Hematopoietic multipotent progenitor cell treated with erythropoietin and hydrocortisone succinate and interleukin-3 and kit ligand, for 4 days (in vitro differentiated cells): ENCODE data around the gene C2orf74.
"Not testable (repeated sequence)": the region's sequence is repeated elsewhere in the genome, so short reads cannot be mapped to it uniquely, and the experiment has no call there.

Experiments
- DNase-seq: peaks from one replicate; pipeline ENCODE4 v3.0.0-alpha.2; 2015

The C2orf74 gene

GRCh38 chr2:61161888-61162287 lies at the start of gene C2orf74:
TSS of gene C2orf74 (plus strand) at chr2:61162188. CDS start at chr2:61162515, 327 bp downstream.
- no peak for DNase-seq

GRCh38 chr2:61114147-61114546 lies 47.8 kb upstream of the C2orf74 start:
- no peak for DNase-seq

- DNase-seq = no peak
Measured at GRCh38 chr2:61116302-61116701, 45.7 kb upstream of the C2orf74 start.

- DNase-seq = no peak
Measured at GRCh38 chr2:61117534-61117933, 44.5 kb upstream of the C2orf74 start.

GRCh38 chr2:61125123-61125710 lies 36.8 kb upstream of the C2orf74 start:
- DNase-seq = no peak

- DNase-seq = no peak
Measured at GRCh38 chr2:61125798-61126197, 36.2 kb upstream of the C2orf74 start.

- not testable (repeated sequence) for DNase-seq
Measured at GRCh38 chr2:61128122-61128521, 33.9 kb upstream of the C2orf74 start.

GRCh38 chr2:61134141-61134540 lies 27.8 kb upstream of the C2orf74 start:
- DNase-seq = no peak

- DNase-seq = peak; percentile 83
Measured at GRCh38 chr2:61135510-61135909, 26.5 kb upstream of the C2orf74 start.

GRCh38 chr2:61138859-61139258 lies 23.1 kb upstream of the C2orf74 start:
- DNase-seq = no peak

- no peak for DNase-seq
Measured at GRCh38 chr2:61141151-61141550, 20.8 kb upstream of the C2orf74 start.

GRCh38 chr2:61144697-61145268 lies 17.2 kb upstream of the C2orf74 start:
- peak; percentile 98 for DNase-seq

- no peak for DNase-seq
Measured at GRCh38 chr2:61145990-61146389, 16.0 kb upstream of the C2orf74 start.

GRCh38 chr2:61148091-61148490 lies 13.9 kb upstream of the C2orf74 start:
- not testable (repeated sequence) for DNase-seq

GRCh38 chr2:61149074-61149473 lies 12.9 kb upstream of the C2orf74 start:
- no peak for DNase-seq

GRCh38 chr2:61151436-61151835 lies 10.6 kb upstream of the C2orf74 start:
- DNase-seq = no peak

- DNase-seq = no peak
Measured at GRCh38 chr2:61157371-61158003, 4.5 kb upstream of the C2orf74 start.

- no peak for DNase-seq
Measured at GRCh38 chr2:61158356-61158955, 3.5 kb upstream of the C2orf74 start.

GRCh38 chr2:61162721-61163120 lies 733 bp downstream of the C2orf74 start:
- DNase-seq = no peak

GRCh38 chr2:61165082-61165481 lies 3.1 kb downstream of the C2orf74 start:
- not testable (repeated sequence) for DNase-seq

GRCh38 chr2:61165946-61166345 lies 4.0 kb downstream of the C2orf74 start:
- no peak for DNase-seq

GRCh38 chr2:61167579-61167978 lies 5.6 kb downstream of the C2orf74 start:
- DNase-seq = no peak

- no peak for DNase-seq
Measured at GRCh38 chr2:61172671-61173070, 10.7 kb downstream of the C2orf74 start.

GRCh38 chr2:61173116-61173515 lies 11.1 kb downstream of the C2orf74 start:
- no peak for DNase-seq
